SHP77 treated with DMSO at 0.1 percent for 48 hours (cell line): ENCODE measurements around the gene OSBP2.

Experiments used
- DNase-seq: peaks from one replicate; lab custom pipeline; 2025; lab: John Stamatoyannopoulos, UW

Gene OSBP2

DNA sequence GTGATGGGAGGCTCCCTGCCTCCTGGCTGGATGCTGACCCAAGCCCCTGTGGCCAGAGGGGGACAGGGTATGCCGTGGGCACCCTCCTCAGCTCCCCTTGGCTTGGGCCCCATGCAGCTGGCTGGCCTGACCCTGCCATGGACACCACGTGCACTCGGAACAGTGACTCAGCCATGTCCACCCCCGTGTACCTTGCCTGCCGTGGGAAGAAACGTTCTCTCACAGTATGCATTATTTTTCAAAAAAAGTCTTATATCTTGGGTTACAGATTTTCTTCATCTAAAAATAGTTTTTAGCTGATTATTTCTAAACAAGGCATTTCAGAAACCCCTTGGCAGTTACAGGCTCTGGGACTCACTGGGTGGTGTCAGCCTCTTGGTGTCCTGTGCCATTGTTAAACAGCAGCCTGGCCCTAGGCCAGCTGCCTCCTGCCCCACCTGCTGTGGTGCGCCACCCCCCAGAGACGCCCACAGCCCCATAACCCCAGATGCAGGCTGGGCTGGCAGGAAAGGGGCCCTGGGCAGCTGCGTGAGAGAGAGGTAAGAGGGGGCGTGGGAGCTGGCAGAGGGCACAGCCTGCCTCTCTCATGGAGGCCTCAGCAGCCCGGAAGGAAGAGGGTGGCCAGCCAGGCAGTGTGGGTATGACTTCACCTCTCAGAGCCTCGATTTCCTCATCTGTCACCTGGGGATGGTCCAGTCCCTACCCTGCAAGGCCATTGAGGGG, 174.2 kb downstream of the OSBP2 start:
- DNase-seq, result peak; percentile 29

DNA sequence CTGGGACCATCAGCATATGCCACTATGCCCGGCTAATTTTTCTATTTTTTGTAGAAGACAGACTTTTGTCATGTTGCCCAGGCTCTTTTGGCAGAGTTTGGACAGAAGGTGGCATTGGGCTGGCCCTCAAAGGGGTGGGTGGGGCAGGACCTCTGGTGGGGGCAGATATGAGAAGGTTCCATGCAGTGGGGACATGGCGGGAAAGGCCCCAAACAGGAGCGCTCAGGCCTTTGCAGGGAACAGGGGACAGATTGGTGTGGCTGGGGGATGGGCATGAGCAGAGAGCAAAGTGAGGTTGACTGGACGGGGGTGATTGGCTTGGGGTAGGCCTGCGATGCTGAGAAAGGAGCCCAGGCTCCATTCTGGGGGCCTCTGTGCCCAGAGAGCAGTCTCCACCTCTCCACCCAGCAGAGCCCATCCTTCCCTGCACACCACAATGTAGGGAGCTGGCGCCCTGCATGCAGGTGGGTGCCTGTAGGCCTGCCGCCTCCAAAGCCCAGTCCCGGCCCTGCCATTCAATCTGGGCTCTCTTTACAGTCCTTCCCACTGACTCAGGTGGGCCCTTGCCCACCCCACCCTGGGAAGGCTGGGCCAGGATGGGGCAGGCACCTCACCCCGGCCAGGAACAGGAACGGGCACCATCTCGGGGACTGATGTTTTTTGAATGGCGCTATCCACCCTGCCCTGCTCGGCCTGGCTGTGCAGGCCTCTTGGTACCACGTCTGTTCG, 175.2 kb downstream of the OSBP2 start:
- no peak for DNase-seq

DNA sequence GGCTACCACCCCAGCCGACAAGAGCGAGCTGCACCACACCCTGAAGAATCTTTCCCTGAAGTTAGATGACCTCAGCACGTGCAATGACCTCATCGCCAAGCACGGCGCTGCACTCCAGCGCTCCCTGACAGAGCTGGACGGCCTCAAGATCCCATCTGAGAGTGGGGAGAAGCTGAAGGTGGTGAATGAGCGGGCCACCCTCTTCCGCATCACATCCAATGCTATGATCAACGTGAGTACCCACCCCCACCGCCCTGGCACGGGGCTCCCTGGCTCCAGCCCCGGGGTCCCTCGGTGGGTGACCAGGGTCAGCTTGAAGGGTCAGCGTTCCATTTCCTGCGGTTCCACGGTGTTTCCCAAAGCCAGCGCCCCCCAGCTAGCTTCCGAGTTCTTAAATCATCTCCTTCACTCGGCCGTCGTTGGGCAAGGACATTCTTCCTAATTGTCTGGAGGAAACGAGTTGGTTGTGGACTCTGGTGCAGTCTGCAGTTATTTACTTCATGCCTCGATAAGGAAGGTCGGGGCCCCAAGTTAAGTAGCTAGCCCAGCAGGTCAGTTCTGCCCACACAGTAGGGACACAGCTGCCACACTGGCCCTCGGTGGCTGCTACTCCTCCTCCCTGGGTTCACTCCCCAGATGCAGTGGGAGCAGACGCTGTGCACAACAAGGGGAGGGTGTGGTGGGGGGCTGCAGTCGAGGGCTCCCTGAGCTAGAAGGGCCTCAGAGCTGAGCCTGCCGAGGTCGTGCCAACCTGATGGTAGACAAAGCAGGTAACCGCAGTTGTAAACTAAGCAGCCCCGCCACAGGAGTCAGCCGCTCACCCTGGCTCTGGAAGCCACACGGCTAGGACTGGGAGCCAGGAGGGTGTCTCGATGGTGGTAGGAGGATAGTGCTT, 176.0 kb downstream of the OSBP2 start:
- no peak for DNase-seq

DNA sequence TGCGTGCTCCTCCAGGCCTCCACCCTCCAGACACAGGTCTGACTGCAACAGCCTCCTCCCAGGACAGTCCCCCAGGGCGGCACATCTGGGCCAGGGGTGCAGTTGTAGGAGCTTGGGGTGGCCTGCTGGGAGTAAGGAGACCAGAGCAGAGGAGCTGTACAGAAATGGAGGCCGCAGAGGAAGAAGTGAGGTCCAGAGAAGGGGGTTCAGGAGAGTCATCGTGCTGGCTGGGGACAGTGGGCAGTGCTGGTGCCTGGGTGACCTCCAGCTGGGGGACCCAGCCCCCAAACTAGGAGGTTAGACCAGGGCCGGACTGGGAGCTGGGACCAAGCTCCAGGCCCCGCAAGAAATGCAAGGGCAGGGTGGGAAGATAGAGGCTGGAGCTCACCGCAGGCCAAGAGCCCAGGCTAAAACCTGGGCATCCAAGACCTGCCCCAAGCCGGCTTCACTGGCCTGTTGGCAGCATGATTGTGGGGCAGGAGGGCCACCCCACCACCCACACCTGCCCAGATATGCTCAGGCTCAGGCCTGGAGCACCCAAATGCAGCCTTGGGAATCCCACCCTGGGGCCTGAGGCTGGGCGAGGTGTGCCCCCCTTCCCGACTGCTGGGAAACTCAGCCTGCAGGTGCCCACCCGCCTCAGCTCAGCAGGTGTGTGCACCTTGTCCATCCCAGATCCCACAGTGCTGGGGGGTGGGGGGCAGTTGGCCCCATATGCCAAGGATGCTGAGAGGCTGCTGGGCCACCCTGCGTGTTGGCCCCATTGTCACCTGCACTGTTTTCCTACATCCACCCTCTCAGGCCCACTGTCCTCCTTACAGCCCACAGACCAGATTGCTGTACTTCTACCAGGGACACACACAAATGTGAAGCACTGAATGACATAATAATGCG, 177.0 kb downstream of the OSBP2 start:
- no peak for DNase-seq

DNA sequence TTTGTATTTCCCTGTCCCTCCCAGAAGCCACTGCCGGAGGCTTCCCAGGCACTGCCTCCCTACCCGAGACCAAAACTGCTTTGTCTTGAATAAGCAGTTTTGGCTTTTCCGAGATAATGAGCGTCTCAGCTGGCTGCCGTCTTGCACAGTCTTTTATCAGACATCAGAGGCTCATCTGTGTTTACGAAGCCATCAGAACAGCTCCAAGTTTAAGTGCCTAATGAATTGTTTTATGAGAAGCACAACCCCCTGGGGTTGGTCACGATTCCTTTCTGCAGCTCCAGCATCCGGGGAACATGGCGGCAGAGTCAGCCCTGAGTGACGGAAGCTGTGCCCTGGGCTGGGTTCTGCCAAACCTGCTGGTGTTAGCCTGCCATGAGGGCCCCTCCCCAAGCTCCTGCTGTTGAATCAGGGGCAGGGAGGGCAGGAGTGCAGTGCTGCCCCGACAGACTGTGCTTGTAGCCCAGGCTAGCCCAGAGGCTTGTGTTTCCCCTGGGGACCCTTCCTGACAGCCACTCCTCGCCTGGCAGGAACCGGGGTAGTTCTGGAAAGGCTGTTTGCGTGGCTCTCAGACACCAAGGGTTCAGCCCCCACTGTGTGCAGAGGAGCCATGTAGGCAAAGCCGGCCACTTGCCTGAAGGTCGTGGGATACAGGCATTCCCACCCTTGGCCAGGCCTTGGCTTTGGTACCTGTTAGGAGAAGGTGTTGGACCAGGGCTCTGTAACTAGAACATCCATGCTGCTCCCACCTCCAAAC, 177.8 kb downstream of the OSBP2 start:
- no peak for DNase-seq

DNA sequence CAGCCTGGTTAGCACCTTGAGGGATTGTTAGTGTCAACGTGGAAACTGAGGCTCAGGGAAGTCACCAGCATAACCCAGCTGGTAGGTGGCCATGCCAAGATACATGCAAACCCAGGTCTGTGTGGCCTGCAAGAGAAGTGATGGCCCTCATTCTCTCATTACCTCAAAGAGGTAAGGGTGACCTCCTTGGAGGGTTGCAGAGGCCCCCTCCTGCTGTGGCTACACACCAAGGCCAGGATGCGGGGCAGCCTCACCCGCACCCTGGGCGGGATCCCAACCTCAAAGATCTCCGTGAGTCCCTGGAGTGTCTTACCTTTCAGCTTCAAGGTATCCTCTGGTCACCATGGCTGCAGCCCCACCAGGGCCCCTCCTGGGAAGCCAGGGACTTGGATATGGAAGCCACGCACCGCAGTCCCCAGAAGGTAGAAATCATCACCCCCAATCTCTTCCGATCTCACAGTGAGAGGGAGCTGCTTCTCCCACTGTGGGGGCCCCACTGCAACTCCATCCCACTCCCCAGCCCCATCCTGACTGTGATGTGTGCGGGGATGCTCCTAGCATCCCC, 178.5 kb downstream of the OSBP2 start:
- no peak for DNase-seq

DNA sequence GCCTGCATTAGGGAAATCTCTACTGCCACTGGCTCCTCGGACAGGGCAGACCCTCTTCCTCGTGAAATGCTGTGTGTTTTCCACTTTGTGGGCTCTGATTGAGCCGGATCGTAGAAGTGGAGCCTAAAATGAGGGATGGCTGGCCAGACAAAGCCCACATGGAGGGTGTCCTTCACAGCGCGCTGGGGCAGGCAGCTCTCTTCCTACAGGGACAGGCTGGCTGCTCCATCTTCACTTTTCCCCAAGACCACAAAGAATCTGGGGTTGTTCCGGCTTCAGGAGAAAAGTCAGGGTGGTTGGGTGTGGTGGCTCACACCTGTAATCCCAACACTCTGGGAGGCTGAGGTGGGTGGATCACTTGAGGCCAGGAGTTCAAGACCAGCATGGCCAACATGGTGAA, 179.0 kb downstream of the OSBP2 start:
- DNase-seq, result no peak

DNA sequence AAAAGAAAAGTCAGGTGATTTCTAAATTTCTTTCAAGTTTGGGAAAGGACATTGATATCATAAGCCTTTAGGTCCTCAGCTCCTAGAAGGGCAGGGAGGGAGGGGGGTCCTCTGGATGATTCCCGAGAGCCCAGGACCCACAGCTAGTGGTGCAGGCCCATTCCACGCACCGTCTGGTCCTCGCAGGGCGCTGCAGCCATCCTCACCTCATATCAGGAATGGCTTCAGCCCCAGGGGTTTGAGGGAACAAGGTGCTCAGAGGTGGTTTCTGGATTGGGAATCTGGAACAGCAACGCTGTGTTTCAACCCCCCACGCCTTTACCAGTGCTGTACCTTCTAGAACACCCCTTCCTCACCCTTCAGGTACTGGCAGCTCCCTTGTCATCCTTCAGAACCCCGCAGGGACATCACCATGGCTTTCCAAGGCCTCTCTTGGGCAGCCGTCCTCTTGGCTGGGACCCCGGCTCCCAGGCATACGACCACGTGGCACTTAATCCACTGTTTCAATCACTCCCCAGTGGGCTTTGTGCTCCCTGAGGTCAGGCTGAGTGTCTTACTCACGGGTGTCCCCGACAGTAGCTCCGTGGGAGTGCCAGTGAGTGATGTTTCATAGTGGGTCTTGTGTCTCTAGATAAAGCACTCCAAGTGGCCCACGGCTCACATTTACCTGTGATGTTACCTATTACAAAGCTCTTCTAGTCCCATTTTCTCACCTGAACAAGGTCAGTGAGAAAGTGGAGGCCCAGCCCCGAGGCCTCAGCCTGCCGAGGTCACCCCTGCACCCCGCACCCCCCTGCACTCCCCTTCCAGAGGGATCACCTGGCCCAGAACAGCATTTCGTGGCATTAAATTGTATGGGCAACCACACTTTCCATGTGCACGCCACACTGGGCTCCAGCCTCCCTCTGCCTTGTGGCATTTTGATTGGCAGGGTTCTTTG, 180.0 kb downstream of the OSBP2 start:
- no peak for DNase-seq

DNA sequence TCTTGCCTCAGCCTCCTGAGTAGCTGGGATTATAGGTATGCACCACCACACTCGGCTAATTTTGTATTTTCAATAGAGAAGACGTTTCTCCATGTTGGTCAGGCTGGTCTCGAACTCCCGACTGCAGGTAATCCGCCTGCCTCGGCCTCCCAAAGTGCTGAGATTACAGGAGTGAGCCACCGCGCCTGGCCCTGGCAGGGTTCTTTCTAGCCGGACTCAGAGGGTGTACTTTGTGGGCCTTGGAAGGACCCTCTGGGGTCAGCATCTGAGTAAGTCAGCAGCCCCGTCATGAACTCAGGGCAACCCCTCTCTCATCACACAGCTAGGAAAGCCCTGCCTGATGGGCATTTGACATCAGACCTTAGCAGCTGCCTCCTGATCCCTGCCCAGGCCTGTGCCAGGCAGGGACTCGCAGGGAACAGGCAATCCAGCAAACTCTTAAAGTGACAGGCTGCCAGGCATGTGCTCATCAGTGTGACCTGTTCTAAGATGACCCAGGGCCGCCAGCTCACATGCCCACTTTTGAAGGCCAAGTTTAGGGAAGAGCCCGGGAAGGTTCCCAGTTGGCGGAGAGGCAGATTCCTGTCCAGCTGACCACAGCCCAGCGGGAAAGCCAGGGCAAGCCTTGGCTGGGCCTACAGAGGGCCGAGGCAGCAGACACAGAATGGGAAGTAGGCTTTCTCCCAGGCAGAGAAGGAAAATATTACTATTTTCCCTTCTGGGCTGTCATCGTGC, 181.0 kb downstream of the OSBP2 start:
- no peak for DNase-seq

DNA sequence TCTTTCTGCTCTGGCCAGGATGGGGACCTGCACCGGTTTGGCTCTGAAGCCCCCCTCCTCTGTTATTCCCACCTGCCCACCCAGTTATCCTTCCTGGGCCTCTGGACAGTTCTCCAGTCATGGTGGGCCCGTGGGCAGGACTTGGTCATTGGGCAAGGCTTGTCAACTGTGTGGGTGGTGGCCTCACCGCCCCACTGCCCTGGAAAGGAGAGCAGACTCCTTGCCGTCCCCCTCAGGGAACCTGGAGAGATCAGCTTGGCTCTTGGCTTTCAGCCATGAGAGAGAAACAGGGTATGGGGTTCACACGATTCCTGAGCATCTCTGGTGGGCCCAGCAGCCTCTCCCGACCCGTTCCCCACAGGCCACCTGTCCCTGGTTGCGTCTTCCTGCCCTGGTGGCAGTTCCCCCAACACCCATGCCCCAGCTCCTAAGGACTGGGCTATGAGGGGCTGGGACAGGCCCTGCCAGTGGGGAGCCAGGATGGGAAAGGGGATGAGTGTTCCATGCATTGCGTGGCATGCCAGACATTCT, 181.6 kb downstream of the OSBP2 start:
- DNase-seq, result no peak

DNA sequence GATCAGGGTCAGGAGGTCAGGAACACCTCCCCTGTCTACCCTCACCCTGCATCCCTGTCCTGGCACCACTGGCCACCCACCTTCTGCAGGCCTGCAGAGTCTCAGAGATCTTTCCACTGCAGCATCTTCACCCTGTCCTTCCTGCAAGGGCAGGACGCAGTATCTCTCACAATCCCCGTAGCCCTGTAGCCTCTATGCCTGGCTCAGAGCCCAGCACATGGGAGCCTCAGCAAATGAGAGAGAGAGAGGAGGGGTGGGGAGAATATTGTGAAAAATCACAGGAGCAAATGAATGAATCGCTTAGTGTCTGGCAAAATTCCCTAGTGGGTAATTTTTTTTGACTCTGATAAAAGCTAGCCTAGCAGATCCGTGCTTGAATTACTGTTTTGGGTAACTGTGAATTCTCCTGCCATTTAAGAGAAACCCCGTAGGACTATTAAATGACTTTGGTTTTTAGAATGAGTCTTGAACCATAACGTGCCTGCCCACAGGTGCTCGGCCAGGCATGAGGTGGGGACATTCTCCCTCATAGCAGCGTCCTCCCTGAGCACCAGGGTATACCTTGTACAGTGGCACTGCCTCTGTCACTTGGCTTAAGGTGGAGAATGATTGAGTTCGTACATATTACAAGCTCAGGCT, 182.4 kb downstream of the OSBP2 start:
- no peak for DNase-seq

DNA sequence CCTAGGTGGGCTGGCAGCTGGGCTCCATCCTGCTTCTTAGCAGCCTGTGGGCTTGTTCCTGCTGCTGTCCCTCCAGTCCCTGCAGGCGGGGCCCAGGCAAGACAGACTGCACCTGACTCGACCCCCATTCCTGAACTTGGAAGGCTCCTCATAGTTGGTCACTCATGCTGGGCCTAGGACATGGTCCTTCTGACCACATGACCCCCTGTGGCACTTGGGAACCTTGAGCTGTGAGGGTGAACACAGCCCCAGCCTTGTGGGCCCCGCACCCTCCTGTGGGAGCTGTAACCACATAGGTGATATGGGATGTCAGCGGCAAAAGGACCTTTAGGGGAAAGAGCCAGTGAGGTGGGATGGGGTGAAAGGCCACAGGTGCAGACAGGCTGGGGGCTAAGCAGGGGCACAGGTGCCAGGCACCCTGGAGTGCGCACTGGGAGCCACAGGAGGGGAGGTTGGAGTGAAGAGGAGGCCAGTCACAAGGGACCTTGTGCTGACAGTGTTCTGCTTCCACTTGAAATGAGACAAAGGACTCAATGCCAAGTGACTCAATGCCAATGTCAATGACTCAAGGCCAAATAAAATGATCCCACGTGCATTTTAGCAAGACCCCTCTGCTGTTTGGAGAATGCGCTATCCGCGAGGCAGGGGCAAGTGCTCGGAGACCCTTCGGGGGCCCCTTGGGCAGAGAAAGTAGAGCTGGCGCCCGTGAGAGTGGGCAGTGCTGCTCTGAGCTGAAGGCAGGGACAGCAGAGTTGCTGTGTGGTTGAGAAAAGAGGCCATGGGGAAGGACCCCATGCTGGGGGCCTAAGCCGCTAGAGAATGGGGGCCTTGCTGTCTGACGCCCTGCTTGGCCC, 183.2 kb downstream of the OSBP2 start:
- no peak for DNase-seq

DNA sequence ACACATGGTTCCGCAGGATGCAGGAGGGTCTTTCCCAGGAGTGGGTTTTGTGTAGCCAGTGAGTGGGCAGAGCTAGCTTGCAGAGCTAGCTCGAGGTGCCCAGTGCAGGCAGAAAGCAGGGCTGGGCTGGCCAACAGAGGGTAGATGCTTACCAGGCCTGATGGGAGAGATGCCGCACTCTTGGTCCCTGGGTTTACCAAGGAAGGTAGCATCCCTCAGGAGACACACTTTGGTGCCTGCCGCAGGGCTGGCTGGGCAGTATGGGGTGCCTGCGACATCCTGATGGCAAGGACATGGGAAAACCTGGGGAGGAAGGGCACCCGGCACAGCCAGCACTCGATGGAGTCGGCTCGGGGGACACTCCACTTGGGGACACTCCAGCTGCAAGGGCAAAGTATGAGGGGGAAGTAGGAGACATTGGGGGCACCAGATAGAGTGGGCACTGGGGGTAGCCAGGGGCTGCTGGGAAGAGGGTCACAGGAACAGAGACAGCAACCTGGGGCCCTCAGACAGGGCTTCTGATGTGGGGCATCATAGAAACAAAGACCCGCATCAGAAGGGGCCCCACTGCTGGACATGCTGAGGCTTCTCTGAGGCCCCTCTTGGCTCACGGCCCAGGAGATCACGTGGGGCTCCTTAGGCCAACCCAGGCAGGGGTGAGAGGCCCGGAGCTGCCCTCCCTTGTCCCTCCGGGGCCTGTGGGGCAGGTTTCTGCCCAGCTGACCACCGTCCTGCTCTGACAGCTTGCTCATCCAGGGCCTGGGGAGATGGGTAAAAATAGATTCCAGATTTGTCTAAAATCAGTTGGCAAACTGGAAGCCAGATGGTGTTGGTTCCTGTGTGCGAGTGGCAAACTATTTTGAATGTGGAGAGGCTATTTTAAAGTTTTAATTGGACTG, 184.1 kb downstream of the OSBP2 start:
- DNase-seq, result no peak

DNA sequence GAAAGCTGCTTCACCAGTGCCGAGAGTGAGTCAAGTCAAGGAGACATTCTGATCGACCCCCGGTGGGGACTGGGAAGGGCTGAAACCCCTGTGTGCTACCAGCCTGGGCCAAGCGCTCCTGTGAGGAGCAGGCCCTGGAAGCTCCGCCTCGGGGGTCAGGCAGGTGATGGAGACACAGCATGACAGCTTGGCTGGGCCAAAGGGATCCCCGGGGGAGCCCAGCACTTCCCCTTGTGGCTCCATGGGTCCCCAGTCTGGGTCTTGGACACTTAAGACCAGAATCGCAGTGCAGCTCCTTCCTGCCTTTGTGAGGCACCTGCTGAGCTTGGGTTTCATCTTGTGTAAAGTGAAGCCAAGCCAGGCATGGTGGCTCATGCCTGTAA, 184.7 kb downstream of the OSBP2 start:
- no peak for DNase-seq

DNA sequence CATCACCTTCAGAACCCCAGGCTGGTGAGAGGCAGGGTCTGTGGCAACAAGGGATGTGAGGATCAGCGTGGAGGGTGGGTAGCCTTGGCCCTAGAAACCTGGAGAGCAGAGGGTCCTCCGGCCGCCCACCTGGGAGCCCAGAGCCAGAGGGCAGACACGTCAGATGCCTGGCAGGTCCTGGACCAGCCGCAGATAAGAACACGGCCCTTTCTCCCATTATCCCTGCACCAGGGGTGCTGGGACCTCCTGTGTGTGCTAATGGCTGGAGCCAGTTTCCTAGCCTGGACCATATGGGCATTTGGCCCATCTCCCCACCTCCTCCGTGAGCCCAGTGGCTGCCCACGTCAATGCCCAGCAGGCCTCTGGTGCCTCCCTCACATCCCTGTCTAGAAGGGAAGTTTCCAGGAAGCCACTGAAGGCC, 185.5 kb downstream of the OSBP2 start:
- no peak for DNase-seq

DNA sequence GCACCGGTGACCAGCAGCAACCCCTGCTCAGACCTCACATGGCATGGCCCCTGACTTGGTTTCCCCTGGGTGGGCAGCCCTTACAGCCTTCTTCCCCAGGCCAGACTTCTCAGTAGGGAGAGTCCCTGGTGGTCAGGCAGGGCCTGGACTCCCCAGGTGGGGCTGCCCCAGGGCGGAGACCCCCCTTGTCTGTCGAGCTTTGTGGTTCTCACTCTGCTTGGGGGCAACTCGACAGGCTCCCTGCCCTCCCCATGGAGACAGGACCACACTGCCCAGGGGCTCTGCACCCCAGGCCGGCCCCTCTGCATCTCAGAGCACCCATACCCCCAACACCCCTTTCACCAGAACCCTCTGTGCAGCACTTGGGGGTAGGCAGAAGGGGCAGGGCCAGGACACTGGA, 186.2 kb downstream of the OSBP2 start:
- no peak for DNase-seq
